Subcutaneous abdominal adipose tissue (tissue), 5 donors: ENCODE measurements around the gene CNKSR1.

Source experiments
- H3K27ac ChIP-seq: one replicate; pipeline ENCODE4 v1.7.0; 2013; ENCODE audit warnings: low read depth, mild to moderate bottlenecking, inconsistent platforms, low read length, moderate library complexity
- H3K27me3 ChIP-seq, 5 donors: one replicate each; pipeline ENCODE4 v1.7.0; 2013; ENCODE audit warnings: low read length in 5 of 5, inconsistent platforms in 1 of 5; ENCODE audit not compliant: control insufficient read depth in 5 of 5, insufficient read depth in 4 of 5
- H3K36me3 ChIP-seq, 5 donors: one replicate each; pipeline ENCODE4 v1.7.0; 2013; ENCODE audit warnings: low read length in 5 of 5; ENCODE audit not compliant: control insufficient read depth in 5 of 5, insufficient read depth in 5 of 5
- H3K4me1 ChIP-seq, 5 donors: one replicate each; pipeline ENCODE4 v1.7.0; 2013; ENCODE audit warnings: low read length in 5 of 5, mild to moderate bottlenecking in 3 of 5, moderate library complexity in 1 of 5; ENCODE audit not compliant: control insufficient read depth in 5 of 5, insufficient read depth in 5 of 5
- H3K4me3 ChIP-seq, 5 donors: one replicate each; pipeline ENCODE4 v1.7.0; 2013; ENCODE audit warnings: low read length in 5 of 5, low read depth in 1 of 5
- H3K9ac ChIP-seq, 5 donors: one replicate each; pipeline ENCODE4 v1.7.0; 2013; ENCODE audit warnings: low read length in 5 of 5, mild to moderate bottlenecking in 4 of 5, moderate library complexity in 3 of 5
- H3K9me3 ChIP-seq, 5 donors: one replicate each; pipeline ENCODE4 v1.7.0; 2013; ENCODE audit warnings: low read length in 5 of 5; ENCODE audit not compliant: control insufficient read depth in 5 of 5
- donor health status: healthy.
- donor health status: healthy.
- donor health status: healthy.
- donor health status: healthy.
- donor health status: healthy.

Gene CNKSR1

DNA sequence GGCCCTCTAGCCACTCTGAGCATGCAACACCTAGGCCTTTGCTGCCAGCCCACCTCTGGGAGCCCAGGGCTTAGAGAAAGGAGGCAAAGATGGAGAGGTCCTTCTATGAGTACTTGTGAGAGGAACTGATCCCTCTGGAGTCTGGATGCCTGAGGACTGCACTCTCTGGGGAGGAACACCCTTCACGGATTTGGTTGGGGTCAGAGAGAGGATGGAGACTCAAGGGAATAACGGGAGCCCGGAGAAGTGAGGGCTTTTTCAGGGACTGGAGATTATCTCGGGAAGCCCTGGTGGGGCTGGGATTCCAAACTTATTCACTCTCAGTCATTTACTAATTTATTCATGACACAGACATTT, 8.1 kb upstream of the CNKSR1 start:
- Histone ChIP-seq H3K9ac (peak overlapping the region in 3 of 5 donors; percentile 13 to 95 (median 84)), H3K36me3 (peaks cover 0 to 5% (median 0%) of the 10 kb centered on the region in 5 donors), H3K9me3 (no peaks in the 10 kb centered on the region), H3K4me3 (peak overlapping the region in 4 of 5 donors; percentile 75 to 91 (median 83)), H3K27ac (no peak overlapping the region), H3K27me3 (no peaks in the 10 kb centered on the region), H3K4me1 (peaks cover 2 to 27% (median 23%) of the 10 kb centered on the region in 5 donors)

DNA sequence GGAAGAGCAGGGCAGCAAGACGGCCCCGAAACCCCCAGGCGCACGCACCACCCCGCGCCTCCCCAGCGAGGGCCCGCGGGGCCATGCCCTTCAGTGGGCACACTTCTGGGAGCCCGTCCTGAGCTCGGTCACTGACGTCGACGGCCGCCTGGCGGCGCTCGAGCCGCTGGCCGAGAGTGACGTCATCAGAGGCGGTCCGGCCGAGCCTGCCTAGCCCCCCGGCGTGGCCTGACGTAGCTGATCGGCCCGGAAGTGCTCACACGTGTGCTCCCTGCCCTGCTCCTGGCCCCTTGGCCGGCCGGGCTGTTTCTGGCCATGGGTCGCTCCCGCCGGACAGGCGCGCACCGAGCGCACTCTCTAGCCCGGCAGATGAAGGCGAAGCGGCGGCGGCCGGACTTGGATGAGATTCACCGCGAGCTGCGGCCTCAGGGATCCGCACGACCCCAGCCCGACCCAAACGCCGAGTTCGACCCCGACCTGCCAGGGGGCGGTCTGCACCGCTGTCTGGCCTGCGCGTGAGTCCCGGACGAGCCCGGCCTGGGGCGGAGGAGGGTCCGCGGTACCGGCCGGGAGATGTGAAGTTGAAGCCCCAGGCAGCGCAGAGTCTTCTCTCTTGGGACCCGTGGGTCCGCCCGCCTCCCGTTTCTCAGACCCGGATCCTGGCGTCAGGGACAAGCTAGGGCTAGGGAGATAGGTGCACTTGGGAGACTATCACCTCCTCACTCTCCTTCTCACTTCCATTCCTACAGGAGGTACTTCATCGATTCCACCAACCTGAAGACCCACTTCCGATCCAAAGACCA, 7.4 kb upstream of the CNKSR1 start, which contains the start of gene ZNF593:
ZNF593 (plus strand) TSS at position 240 of the 803 bp plus-strand sequence; CDS start at position 316, 76 bp downstream.
- no peaks in the 10 kb centered on the region for H3K9me3 ChIP-seq
- H3K27me3 ChIP-seq = no peaks in the 10 kb centered on the region
- H3K36me3 ChIP-seq = peaks cover 0 to 5% (median 0%) of the 10 kb centered on the region in 5 donors
- H3K4me1 ChIP-seq = peaks cover 2 to 21% (median 18%) of the 10 kb centered on the region in 5 donors
- H3K4me3 ChIP-seq = peak within 1 kb of the TSS; percentile 75 to 91 (median 89)
- peak within 1 kb of the TSS; percentile 76 to 95 (median 84) for H3K9ac ChIP-seq
- H3K27ac ChIP-seq = peak within 1 kb of the TSS; percentile 30

DNA sequence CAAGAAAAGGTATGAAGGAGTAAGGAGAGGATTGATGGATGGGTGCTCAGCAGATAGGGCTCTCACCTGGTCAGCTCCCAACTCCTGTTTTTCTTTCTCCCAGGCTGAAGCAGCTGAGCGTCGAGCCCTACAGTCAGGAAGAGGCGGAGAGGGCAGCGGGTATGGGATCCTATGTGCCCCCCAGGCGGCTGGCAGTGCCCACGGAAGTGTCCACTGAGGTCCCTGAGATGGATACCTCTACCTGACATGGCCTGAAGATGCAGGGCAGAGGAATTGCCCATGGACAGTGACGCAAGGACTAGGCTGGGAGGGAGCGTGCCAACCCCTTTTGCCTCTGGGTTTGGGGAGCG, 6.8 kb upstream of the CNKSR1 start:
- Histone ChIP-seq H3K4me1 (peaks cover 2 to 21% (median 18%) of the 10 kb centered on the region in 5 donors), H3K9ac (peak overlapping the region; percentile 76 to 95 (median 84)), H3K36me3 (peaks cover 0 to 5% (median 0%) of the 10 kb centered on the region in 5 donors), H3K9me3 (no peaks in the 10 kb centered on the region), H3K27ac (no peak overlapping the region), H3K4me3 (peak overlapping the region; percentile 75 to 91 (median 89)), H3K27me3 (no peaks in the 10 kb centered on the region)

DNA sequence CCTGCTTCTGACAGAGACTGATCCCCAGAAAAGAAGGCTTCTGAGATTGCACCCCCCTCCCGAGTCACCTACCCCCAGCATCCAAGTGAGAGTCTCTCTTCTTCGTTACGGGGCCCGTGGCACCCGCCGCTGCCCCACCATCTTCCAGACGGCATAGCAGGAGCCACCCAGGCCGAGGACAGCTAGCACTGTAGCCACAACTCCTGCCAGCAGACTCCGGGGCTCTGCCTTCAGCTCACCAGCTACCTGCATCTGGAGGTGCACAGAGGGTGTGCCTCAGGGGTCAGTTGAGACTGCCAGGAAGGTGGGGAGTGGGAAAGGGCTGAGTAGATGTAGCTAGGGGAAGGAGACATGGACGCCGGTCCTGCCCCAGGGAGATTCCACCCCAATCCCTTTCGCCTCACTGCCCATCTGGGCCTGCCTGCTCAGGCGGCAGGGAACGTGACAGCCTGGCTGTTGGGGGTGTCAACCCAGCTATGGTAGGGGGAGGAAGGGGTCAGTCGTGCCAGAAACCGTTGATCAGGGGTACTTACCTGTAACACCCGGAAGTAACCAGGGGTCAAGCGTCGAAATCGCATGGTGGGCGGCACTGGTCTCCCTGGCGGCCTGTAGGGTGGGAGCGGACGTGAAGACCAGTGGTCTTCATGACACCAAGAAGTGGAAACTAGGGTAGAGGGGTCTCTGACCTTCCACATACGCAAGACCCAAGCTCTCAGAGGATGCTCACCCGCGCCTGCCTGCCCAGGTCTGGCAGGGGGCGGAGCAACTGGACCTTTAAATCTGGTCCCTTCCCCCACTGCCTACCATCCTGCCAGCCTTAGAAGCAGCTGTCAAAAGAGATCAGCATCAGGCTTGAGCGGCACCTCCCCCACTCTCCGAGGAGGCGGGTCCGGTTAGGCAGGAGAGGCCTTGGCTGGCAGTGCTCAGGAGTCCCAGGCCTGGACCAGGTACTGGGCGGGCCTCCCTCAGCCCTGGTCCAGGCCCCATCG, 5.9 kb upstream of the CNKSR1 start, which contains the start of gene ZNF593OS:
ZNF593OS (minus strand) TSS at position 749 of the 989 bp plus-strand sequence; CDS start at position 578, 171 bp downstream.
- peak within 1 kb of the TSS in 2 of 5 donors; percentile 94 to 95 for H3K9ac ChIP-seq

DNA sequence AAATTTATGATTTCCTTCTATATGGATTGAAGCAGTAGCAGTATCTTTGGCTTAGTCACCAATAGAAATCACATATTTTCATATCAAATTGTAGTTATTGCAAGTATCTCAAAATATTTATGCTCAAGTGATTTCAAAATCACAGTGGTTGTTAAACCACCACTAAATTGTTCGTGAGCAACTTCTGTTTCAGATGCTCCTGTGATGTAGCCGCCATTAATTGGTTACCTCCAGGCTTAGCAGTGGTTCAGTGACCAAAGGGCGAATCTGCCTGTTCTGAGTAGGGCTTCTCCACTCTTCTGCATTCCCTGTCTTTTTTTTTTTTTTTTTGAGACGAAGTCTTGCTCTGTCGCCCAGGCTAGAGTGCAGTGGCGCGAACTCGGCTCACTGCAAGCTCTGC, 1.9 kb upstream of the CNKSR1 start:
- H3K27me3 ChIP-seq = peaks cover 0 to 5% (median 0%) of the 10 kb centered on the region in 5 donors
- no peak overlapping the region for H3K27ac ChIP-seq
- H3K36me3 ChIP-seq = peaks cover 0 to 5% (median 0%) of the 10 kb centered on the region in 5 donors
- H3K4me3 ChIP-seq = no peak overlapping the region
- no peak overlapping the region for H3K9ac ChIP-seq
- no peaks in the 10 kb centered on the region for H3K9me3 ChIP-seq
- peaks cover 2 to 10% (median 6%) of the 10 kb centered on the region in 5 donors for H3K4me1 ChIP-seq

More for the DNA sequence above, 5.9 kb upstream of the CNKSR1 start, which contains the start of gene ZNF593OS:
- Histone ChIP-seq H3K9me3 (no peaks in the 10 kb centered on the region), H3K4me3 (peak within 1 kb of the TSS in 3 of 5 donors; percentile 77 to 91 (median 89)), H3K27ac (no peak within 1 kb of the TSS), H3K36me3 (peaks cover 0 to 5% (median 0%) of the 10 kb centered on the region in 5 donors), H3K27me3 (no peaks in the 10 kb centered on the region), H3K4me1 (peaks cover 2 to 21% (median 18%) of the 10 kb centered on the region in 5 donors)

DNA sequence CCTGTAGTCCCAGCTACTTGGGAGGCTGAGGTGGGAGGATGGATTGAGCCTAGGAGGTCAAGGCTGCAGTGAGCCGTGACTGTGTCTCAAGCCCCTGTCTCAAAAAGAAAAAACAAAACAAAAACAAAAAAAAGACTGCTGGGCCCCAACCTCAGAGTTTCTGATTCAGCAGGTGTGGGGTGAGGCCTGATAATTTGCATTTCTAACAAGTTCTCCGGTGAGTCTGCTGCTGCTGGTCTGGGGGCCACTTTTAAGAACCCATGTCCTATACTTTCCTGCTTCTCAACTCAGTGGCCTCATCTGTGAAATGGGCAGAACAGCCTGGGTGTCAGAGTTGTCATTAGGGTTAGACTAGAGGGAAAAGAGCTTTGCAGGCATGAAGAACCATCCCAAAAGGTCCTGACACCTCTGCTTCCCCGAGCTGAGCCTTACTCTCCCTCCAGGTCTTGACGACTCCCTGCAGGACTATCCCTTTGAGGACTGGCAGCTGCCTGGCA, 2.8 kb downstream of the CNKSR1 start:
- H3K4me3 ChIP-seq = no peak overlapping the region
- H3K36me3 ChIP-seq = no peaks in the 10 kb centered on the region
- no peak overlapping the region for H3K27ac ChIP-seq
- no peak overlapping the region for H3K9ac ChIP-seq
- no peaks in the 10 kb centered on the region for H3K9me3 ChIP-seq
- no peaks in the 10 kb centered on the region for H3K4me1 ChIP-seq
- H3K27me3 ChIP-seq = peaks cover 0 to 5% (median 0%) of the 10 kb centered on the region in 5 donors

DNA sequence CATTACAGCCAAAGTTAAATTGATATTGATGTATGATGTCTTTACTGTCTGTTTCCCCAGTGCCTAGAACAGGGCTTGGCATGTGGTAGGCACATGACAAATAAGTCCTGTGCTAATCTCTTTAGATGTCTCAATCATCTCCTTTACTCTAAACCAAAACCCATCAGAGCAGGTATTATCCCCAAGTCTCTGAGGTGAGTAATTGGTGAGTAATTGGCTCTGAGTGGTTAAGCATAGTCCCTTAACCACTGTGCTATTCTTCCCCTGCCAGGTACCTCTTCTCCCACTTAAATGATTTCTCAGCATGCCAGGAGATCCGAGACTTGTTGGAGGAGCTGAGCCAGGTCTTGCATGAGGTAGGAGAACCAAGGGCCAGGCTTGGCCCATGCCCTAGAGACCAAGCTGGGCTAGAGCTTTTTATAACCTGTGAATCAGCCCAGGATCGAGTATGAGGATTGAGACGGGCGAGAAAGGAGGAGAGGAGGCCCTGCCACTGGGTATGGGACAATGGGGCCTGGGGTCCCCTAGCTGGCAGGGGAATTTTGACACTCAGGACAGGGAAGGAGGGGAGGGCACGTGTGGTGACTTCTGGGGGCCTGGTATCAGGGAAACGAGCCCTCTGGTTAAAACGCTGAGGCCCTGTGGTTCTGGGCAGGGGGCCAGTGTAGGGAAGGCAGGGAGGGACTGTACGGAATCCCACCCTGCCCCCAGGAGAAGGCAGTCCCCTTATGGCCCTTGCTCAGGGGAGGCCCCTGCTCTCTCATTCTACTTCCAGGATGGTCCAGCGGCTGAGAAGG, 4.5 kb downstream of the CNKSR1 start:
- Histone ChIP-seq H3K9ac (no peak overlapping the region), H3K36me3 (no peaks in the 10 kb centered on the region), H3K27ac (no peak overlapping the region), H3K4me3 (no peak overlapping the region), H3K9me3 (no peaks in the 10 kb centered on the region), H3K27me3 (peaks cover 0 to 5% (median 0%) of the 10 kb centered on the region in 5 donors), H3K4me1 (no peaks in the 10 kb centered on the region)

DNA sequence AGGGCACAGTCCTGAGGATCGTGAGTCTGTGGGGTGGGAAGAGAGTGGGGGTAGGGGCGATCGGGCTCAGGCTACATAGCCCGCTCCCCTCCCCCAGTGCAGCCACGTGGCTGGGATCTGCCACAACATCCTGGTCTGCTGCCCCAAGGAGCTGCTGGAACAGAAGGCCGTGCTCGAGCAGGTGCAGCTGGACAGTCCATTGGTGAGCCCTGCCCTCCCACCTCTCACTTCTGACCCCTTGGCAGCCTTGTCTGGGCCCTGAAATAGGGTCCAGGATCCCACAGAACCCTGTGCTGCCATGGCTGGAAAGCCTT, 5.0 kb downstream of the CNKSR1 start:
- H3K9ac ChIP-seq = no peak overlapping the region
- H3K27me3 ChIP-seq = peaks cover 0 to 2% (median 0%) of the 10 kb centered on the region in 5 donors
- H3K36me3 ChIP-seq = no peaks in the 10 kb centered on the region
- no peaks in the 10 kb centered on the region for H3K4me1 ChIP-seq
- H3K4me3 ChIP-seq = no peak overlapping the region
- H3K27ac ChIP-seq = no peak overlapping the region
- no peaks in the 10 kb centered on the region for H3K9me3 ChIP-seq

DNA sequence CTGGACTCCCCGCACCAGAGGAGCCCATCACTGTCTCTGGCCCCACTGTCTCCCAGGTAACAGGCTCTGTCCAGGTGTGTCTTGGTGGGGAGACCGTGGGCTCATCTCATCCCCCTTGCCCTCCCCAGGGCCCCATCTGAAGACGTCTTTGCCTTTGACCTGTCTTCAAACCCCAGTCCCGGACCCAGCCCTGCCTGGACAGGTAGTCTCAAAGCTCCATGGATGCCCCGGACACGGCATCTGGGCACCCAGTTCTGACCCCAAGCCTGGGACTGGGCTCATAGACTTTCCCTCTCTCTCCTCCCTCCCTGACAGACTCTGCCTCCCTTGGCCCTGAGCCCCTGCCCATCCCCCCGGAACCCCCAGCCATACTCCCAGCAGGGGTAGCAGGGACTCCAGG, 6.8 kb downstream of the CNKSR1 start:
- Histone ChIP-seq H3K4me3 (no peak overlapping the region), H3K9ac (no peak overlapping the region), H3K9me3 (no peaks in the 10 kb centered on the region), H3K36me3 (no peaks in the 10 kb centered on the region), H3K27ac (no peak overlapping the region), H3K4me1 (no peaks in the 10 kb centered on the region), H3K27me3 (peaks cover 0 to 3% (median 0%) of the 10 kb centered on the region in 5 donors)
